Middle frontal gyrus (tissue), 1 donor: ENCODE data around the gene MYO7B.

Source experiments
- DNase-seq: peaks from one replicate; pipeline ENCODE4 v3.0.0-alpha.2; 2015; ENCODE audit warnings: low spot score; ENCODE audit errors: extremely low spot score

MYO7B gene

GRCh38 chr2:127572841-127573240 lies 37.4 kb downstream of the MYO7B start:
- no peak for DNase-seq

GRCh38 chr2:127573298-127573697 lies 37.8 kb downstream of the MYO7B start:
- no peak for DNase-seq

GRCh38 chr2:127573771-127574170 lies 38.3 kb downstream of the MYO7B start:
- no peak for DNase-seq

- DNase-seq = no peak
These were observed 39.2 kb downstream of the MYO7B start for GRCh38 chr2:127574656-127575055.

- DNase-seq = no peak
These were observed 39.8 kb downstream of the MYO7B start for GRCh38 chr2:127575185-127575765.

GRCh38 chr2:127575941-127576432 lies 40.5 kb downstream of the MYO7B start:
- DNase-seq = no peak

- no peak for DNase-seq
These were observed 41.1 kb downstream of the MYO7B start for GRCh38 chr2:127576433-127577207.

- no peak for DNase-seq
These were observed 41.7 kb downstream of the MYO7B start for GRCh38 chr2:127577208-127577475.

GRCh38 chr2:127577503-127577902 lies 42.0 kb downstream of the MYO7B start:
- no peak for DNase-seq

GRCh38 chr2:127577973-127578372 lies 42.5 kb downstream of the MYO7B start:
- DNase-seq = no peak

- DNase-seq = no peak
These were observed 42.9 kb downstream of the MYO7B start for GRCh38 chr2:127578411-127578810.

GRCh38 chr2:127579231-127579630 lies 43.7 kb downstream of the MYO7B start:
- no peak for DNase-seq

- no peak for DNase-seq
These were observed 44.9 kb downstream of the MYO7B start for GRCh38 chr2:127580167-127581049.

- no peak for DNase-seq
These were observed 45.5 kb downstream of the MYO7B start for GRCh38 chr2:127581050-127581345.

- no peak for DNase-seq
These were observed 46.3 kb downstream of the MYO7B start for GRCh38 chr2:127581516-127582490.

- DNase-seq = no peak
These were observed 47.7 kb downstream of the MYO7B start for GRCh38 chr2:127582863-127583861.

GRCh38 chr2:127584047-127584446 lies 48.6 kb downstream of the MYO7B start:
- no peak for DNase-seq

- DNase-seq = no peak
These were observed 49.1 kb downstream of the MYO7B start for GRCh38 chr2:127584516-127585033.

GRCh38 chr2:127585270-127585807 lies 49.9 kb downstream of the MYO7B start:
- DNase-seq = no peak
